ENCODE data around the gene RAD51B. TPM values are rescaled to one million over a fixed set of nuclear protein-coding genes. Genes with fewer than 3 reads are reported as not detected.
A peak's percentile ranks its signal among the peaks of the same experiment; 100 is the strongest.

RAD51B gene
- total RNA-seq, 4 donors from 2014 or later: 19.6 to 39.7 (median 25.4) TPM

GRCh38 chr14:68767248-68767645 lies 947.7 kb downstream of the RAD51B start:
- Histone ChIP-seq H3K27me3 (no peaks in the 10 kb centered on the region), H3K27ac (no peak overlapping the region), H3K36me3 (no peaks in the 10 kb centered on the region), H3K4me1 (peaks cover 32% of the 10 kb centered on the region), H3K4me3 (no peak overlapping the region), H3K9me3 (no peaks in the 10 kb centered on the region)
- WGBS: 94% methylated on average over 5 of the region's 5 CpGs
- TF ChIP-seq EP300 (IDR thresholded peaks at IDR 0.05): no peak
- no peak for TF ChIP-seq POLR2AphosphoS5 (IDR thresholded peaks at IDR 0.05)
- no peak for TF ChIP-seq POLR2A (IDR thresholded peaks at IDR 0.05)
- no peak for TF ChIP-seq CTCF (IDR thresholded peaks at IDR 0.05)
- peak in 1 of 2 donors; percentile 36 for DNase-seq (ENCODE audit: low spot score in 2 of 2)

- Histone ChIP-seq H3K27me3 (no peaks in the 10 kb centered on the region), H3K4me3 (no peak overlapping the region), H3K9me3 (no peaks in the 10 kb centered on the region), H3K27ac (no peak overlapping the region), H3K36me3 (no peaks in the 10 kb centered on the region), H3K4me1 (peaks cover 25% of the 10 kb centered on the region)
- no peak for TF ChIP-seq POLR2AphosphoS5 (IDR thresholded peaks at IDR 0.05)
- TF ChIP-seq CTCF (IDR thresholded peaks at IDR 0.05): no peak
- no peak for TF ChIP-seq POLR2A (IDR thresholded peaks at IDR 0.05)
- TF ChIP-seq EP300 (IDR thresholded peaks at IDR 0.05): no peak
- peak in 1 of 2 donors; percentile 56 for DNase-seq (ENCODE audit: low spot score in 2 of 2)
- 98% methylated on average over 6 of the region's 7 CpGs for WGBS
Observed at GRCh38 chr14:68768316-68768715, 948.7 kb downstream of the RAD51B start.

GRCh38 chr14:68770051-68770450 lies 950.5 kb downstream of the RAD51B start:
- Histone ChIP-seq H3K27ac (no peak overlapping the region), H3K4me3 (no peak overlapping the region)

GRCh38 chr14:68770553-68771286 lies 951.1 kb downstream of the RAD51B start:
- H3K4me1 ChIP-seq: peaks cover 18% of the 10 kb centered on the region
- 88% methylated on average over 11 of the region's 11 CpGs for WGBS
- no peak overlapping the region for H3K27ac ChIP-seq
- H3K36me3 ChIP-seq: no peaks in the 10 kb centered on the region
- DNase-seq (ENCODE audit: low spot score in 2 of 2): peak in 1 of 2 donors; percentile 33
- no peak for TF ChIP-seq POLR2A (IDR thresholded peaks at IDR 0.05)
- no peak for TF ChIP-seq POLR2AphosphoS5 (IDR thresholded peaks at IDR 0.05)
- TF ChIP-seq CTCF (IDR thresholded peaks at IDR 0.05): no peak
- TF ChIP-seq EP300 (IDR thresholded peaks at IDR 0.05): no peak
- H3K4me3 ChIP-seq: no peak overlapping the region
- H3K27me3 ChIP-seq: no peaks in the 10 kb centered on the region
- no peaks in the 10 kb centered on the region for H3K9me3 ChIP-seq

More at GRCh38 chr14:68770051-68770450, 950.5 kb downstream of the RAD51B start:
- Histone ChIP-seq H3K27me3 (no peaks in the 10 kb centered on the region), H3K9me3 (no peaks in the 10 kb centered on the region), H3K36me3 (no peaks in the 10 kb centered on the region), H3K4me1 (peaks cover 18% of the 10 kb centered on the region)
- TF ChIP-seq POLR2AphosphoS5 (IDR thresholded peaks at IDR 0.05) (no peak), CTCF (IDR thresholded peaks at IDR 0.05) (no peak), EP300 (IDR thresholded peaks at IDR 0.05) (no peak), POLR2A (IDR thresholded peaks at IDR 0.05) (no peak)
- WGBS: 95% methylated on average over 9 of the region's 9 CpGs
- DNase-seq (ENCODE audit: low spot score in 2 of 2): peak in 1 of 2 donors; percentile 46

- Histone ChIP-seq H3K27me3 (no peaks in the 10 kb centered on the region), H3K27ac (no peak overlapping the region), H3K36me3 (no peaks in the 10 kb centered on the region), H3K4me3 (no peak overlapping the region), H3K4me1 (peaks cover 18% of the 10 kb centered on the region), H3K9me3 (no peaks in the 10 kb centered on the region)
- TF ChIP-seq POLR2A (IDR thresholded peaks at IDR 0.05): no peak
- no peak for TF ChIP-seq EP300 (IDR thresholded peaks at IDR 0.05)
- TF ChIP-seq POLR2AphosphoS5 (IDR thresholded peaks at IDR 0.05): peak in 1 of 3 donors; percentile 38
- no peak for TF ChIP-seq CTCF (IDR thresholded peaks at IDR 0.05)
- DNase-seq (ENCODE audit: low spot score in 2 of 2): peak in 1 of 2 donors; percentile 51
- WGBS: 69% methylated on average over 10 of the region's 10 CpGs
Observed at GRCh38 chr14:68771631-68772030, 952.1 kb downstream of the RAD51B start.
